Skeletal muscle tissue (tissue), 4 donors: ENCODE results near the gene BRK1. TPM values are rescaled to one million over a fixed set of nuclear protein-coding genes. Genes with fewer than 3 reads are reported as not detected.
"Not testable (repeated sequence)": the region's sequence is repeated elsewhere in the genome, so short reads cannot be mapped to it uniquely, and the experiment has no call there.

ENCODE experiments used
- H3K27ac ChIP-seq: one replicate; pipeline ENCODE4 v1.7.0; 2013; ENCODE audit warnings: mild to moderate bottlenecking, low read depth, low read length, inconsistent platforms
- H3K27me3 ChIP-seq, 3 donors: one replicate each; pipeline ENCODE4 v1.7.0; 2013; ENCODE audit warnings: low read length in 3 of 3; ENCODE audit not compliant: control insufficient read depth in 3 of 3, insufficient read depth in 3 of 3
- H3K36me3 ChIP-seq, 3 donors: one replicate each; pipeline ENCODE4 v1.7.0; 2013; ENCODE audit warnings: low read length in 3 of 3; ENCODE audit not compliant: control insufficient read depth in 3 of 3, insufficient read depth in 3 of 3
- H3K4me1 ChIP-seq, 3 donors: one replicate each; pipeline ENCODE4 v1.7.0; 2013; ENCODE audit warnings: low read length in 3 of 3, mild to moderate bottlenecking in 3 of 3; ENCODE audit not compliant: control insufficient read depth in 3 of 3, insufficient read depth in 3 of 3
- H3K4me3 ChIP-seq, 3 donors: one replicate each; pipeline ENCODE4 v1.7.0; 2013; ENCODE audit warnings: low read length in 3 of 3
- H3K9ac ChIP-seq, 3 donors: one replicate each; pipeline ENCODE4 v1.7.0; 2013; ENCODE audit warnings: low read length in 3 of 3, mild to moderate bottlenecking in 3 of 3, moderate library complexity in 2 of 3, low read depth in 1 of 3
- H3K9me3 ChIP-seq, 3 donors: one replicate each; pipeline ENCODE4 v1.7.0; 2013; ENCODE audit warnings: low read length in 3 of 3; ENCODE audit not compliant: control insufficient read depth in 3 of 3
- total RNA-seq: library from RNA; depleted of rRNA; stranded (reverse); fragments of >200 nt; gene quantifications from one replicate; pipeline ENCODE4 v1.2.3, GENCODE V29; 2014
- donor health status: Osteomylitis.

Gene BRK1
- total RNA-seq, 1 donor from 2014 or later: 85.6 TPM

DNA sequence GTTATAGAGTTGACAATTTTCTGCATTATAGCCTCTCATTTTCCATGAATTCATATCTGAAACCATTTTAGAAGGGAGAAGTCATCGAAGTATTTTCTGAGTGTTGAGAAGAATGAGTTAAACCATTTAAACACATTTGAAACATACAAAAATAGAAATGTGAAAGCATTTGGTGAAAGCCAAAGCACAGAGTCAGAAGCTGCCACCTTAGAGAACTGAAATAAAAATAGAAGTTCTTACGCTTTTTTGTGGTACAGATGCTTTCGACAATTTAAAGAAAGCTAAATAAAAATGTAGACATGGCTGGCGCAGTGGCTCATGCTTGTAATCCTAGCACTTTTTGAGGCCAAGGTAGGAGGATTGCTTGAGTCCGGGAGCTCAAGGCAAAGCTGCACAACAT lies 16.4 kb upstream of the BRK1 start:
- no peaks in the 10 kb centered on the region for H3K36me3 ChIP-seq
- no peaks in the 10 kb centered on the region for H3K9me3 ChIP-seq
- no peaks in the 10 kb centered on the region for H3K4me1 ChIP-seq
- no peak overlapping the region for H3K9ac ChIP-seq
- no peak overlapping the region for H3K27ac ChIP-seq
- H3K27me3 ChIP-seq: no peaks in the 10 kb centered on the region
- no peak overlapping the region for H3K4me3 ChIP-seq

DNA sequence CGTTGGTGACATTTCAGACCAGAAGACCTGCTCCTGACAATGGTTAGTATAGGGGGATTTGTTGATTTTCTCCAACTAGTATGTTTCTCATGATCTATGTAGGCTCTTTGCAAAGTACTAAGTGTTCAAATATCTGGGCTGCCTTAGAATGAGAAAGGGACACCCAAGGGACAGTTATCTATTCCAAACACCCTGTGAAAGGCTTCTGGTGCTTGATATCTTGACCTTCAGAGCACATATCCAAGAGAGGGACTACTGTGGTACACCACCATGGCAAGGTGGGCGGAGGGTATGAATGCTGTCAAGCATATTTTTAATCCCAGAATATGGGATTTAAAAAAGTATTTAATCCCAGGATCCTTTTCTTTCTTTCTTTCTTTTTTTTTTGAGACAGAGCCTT lies 8.6 kb upstream of the BRK1 start:
- Histone ChIP-seq H3K4me3 (no peak overlapping the region), H3K36me3 (no peaks in the 10 kb centered on the region), H3K27me3 (peaks cover 5 to 8% (median 7%) of the 10 kb centered on the region in 3 donors), H3K4me1 (no peaks in the 10 kb centered on the region), H3K9me3 (no peaks in the 10 kb centered on the region), H3K27ac (no peak overlapping the region), H3K9ac (no peak overlapping the region)

DNA sequence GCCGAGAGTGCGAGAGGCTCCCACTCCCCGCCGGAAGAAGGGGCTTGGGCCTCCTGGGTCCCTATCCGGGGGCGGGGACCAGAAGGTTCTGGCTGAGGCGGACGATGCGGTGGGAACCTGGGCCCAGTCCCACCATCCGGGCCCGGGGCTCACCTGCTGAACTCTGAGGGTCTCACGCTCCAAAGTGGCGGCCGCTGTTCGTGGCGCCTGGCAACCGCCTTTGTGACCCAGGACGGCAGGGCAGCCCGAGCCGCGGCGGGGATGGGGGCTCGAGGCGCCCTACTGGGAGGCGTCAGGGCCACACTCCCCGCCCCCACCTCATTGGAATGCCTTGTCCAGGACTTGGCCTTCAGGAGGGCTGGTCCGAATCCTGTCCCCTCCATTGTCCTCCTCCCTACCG lies 7.4 kb upstream of the BRK1 start, which contains the start of gene FANCD2OS:
Gene FANCD2OS (minus strand): TSS at position 165 of the 400 bp plus-strand sequence. CDS start 3,481 bp downstream, outside the sequence.
- Histone ChIP-seq H3K4me1 (no peaks in the 10 kb centered on the region), H3K4me3 (no peak within 1 kb of the TSS), H3K9ac (no peak within 1 kb of the TSS), H3K36me3 (no peaks in the 10 kb centered on the region), H3K9me3 (no peaks in the 10 kb centered on the region), H3K27me3 (peaks cover 5 to 8% (median 7%) of the 10 kb centered on the region in 3 donors), H3K27ac (no peak within 1 kb of the TSS)

DNA sequence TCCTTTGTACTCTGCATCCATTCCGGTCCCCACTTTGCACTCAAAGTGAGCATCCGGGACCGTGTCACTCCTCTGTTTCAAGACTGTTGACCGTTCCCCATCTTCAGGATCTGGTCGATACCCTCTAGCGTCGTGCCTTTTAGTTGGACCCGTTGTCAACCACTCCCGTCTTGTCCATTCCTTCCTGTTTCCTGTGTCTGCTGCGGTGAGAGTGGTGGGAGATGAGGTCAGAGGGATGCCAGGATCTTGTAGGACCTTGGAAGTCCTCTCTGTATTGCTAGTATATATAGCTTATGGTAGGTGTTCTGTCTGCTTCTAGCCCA lies 624 bp downstream of the BRK1 start:
- Histone ChIP-seq H3K27ac (peak overlapping the region; percentile 57), H3K27me3 (no peaks in the 10 kb centered on the region), H3K36me3 (peaks cover 3 to 5% (median 4%) of the 10 kb centered on the region in 3 donors), H3K9ac (peak overlapping the region; percentile 78 to 96 (median 79)), H3K4me1 (peaks cover 10 to 22% (median 13%) of the 10 kb centered on the region in 3 donors), H3K9me3 (no peaks in the 10 kb centered on the region), H3K4me3 (peak overlapping the region; percentile 88 to 100 (median 100))

DNA sequence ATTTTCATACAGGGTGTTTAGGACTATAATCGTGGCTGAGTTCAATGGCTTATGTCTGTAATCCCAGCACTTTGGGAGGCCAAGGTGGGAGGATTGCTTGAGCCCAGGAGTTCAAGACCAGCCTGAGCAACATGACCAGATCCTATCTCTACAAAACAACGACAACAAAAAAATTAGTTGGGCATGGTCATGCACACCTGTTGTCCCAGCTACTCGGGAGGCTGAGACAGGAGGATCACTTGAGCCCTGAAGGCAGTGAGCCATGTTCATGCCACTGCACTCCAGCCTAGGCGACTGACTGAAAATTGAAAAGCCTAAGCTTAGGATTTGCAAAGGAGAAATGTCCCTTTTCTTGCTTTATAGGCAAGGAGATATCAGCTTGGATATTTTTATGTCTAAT lies 1.5 kb downstream of the BRK1 start:
- peak overlapping the region in 1 of 3 donors; percentile 88 for H3K4me3 ChIP-seq
- H3K9ac ChIP-seq: peak overlapping the region in 1 of 3 donors; percentile 79
- no peaks in the 10 kb centered on the region for H3K9me3 ChIP-seq
- H3K4me1 ChIP-seq: peaks cover 10 to 22% (median 13%) of the 10 kb centered on the region in 3 donors
- peaks cover 3 to 7% (median 5%) of the 10 kb centered on the region in 3 donors for H3K36me3 ChIP-seq
- no peaks in the 10 kb centered on the region for H3K27me3 ChIP-seq
- no peak overlapping the region for H3K27ac ChIP-seq

DNA sequence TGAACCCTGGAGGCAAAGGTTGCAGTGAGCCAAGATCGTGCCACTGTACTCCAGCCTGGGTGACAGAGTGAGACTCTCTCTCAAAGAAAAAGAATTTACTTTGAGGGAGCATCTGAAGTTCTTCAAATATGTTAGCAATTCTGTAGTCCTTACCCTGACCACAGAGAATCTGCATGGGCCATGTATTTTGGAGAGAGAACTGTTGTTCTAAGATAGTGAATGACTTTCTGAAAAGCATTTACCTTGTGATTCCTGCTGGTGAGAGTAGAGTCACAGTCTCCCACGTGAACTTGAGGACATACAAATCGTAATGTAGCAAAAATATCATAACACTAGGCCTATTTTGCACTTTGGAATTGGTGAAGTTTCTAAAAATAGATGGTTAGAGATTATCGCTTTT lies 3.9 kb downstream of the BRK1 start:
- Histone ChIP-seq H3K4me1 (peaks cover 10 to 22% (median 13%) of the 10 kb centered on the region in 3 donors), H3K9me3 (no peaks in the 10 kb centered on the region), H3K27me3 (no peaks in the 10 kb centered on the region), H3K4me3 (no peak overlapping the region), H3K36me3 (peaks cover 3 to 12% (median 5%) of the 10 kb centered on the region in 3 donors), H3K9ac (no peak overlapping the region), H3K27ac (no peak overlapping the region)

DNA sequence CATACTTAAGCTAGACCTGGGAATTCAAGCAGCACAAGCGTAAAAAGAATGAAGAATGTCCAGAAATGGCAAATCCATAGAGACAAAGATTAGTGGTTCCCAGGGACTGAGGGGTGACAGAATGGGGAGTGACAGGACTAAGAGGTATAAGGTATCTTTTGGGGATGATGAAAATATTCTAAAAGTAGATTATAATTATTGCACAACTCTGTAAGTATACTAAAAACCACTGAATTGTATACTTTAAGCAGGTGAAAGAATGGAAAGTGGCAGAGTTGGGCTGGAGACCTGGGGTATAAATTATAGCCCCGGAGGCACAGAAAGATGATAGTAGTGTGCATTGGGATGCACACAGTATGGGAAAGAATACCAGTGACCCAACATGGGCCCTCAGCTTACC lies 5.6 kb downstream of the BRK1 start:
- Histone ChIP-seq H3K27me3 (no peaks in the 10 kb centered on the region), H3K9me3 (no peaks in the 10 kb centered on the region), H3K4me1 (peaks cover 10 to 14% (median 14%) of the 10 kb centered on the region in 3 donors), H3K4me3 (no peak overlapping the region), H3K27ac (no peak overlapping the region), H3K36me3 (peaks cover 8 to 23% (median 18%) of the 10 kb centered on the region in 3 donors), H3K9ac (no peak overlapping the region)

DNA sequence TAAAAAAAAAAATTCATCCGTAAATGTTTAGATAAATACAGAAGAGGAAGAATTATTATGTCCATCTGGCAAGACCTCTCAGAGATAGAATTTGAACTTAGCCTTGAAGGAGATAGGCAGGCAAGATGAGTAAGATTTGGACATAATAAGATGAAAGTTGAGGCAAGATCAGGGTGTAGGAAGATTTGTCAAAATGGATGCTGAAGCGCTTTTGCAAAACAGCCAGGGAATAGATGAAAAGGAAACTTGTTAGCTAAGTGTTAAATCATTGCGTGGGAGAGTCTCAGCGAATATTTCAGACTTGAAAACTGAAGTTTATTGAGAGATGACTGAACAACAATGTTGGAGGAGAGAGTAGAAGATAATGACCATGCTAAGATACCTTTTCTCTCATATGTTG lies 7.2 kb downstream of the BRK1 start:
- Histone ChIP-seq H3K9ac (no peak overlapping the region), H3K4me3 (no peak overlapping the region), H3K9me3 (no peaks in the 10 kb centered on the region), H3K27ac (no peak overlapping the region), H3K4me1 (peaks cover 0 to 3% (median 0%) of the 10 kb centered on the region in 3 donors), H3K36me3 (peaks cover 20 to 32% (median 32%) of the 10 kb centered on the region in 3 donors), H3K27me3 (no peaks in the 10 kb centered on the region)

DNA sequence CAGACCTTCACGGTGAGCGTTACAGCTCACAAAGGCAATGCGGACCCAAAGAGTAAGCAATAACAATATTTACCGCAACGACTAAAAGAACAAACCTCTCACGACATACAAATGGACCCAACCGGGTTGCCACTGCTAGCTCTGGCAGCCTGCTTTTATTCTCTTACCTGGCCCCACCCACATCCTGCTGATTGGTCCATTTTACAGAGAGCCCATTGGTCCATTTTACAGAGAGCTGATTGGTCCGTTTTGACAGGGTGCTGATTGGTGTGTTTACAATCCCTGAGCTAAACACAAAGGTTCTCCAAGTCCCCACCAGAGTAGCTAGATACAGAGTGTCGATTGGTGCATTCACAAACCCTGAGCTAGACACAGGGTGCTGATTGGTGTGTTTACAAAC lies 20.4 kb downstream of the BRK1 start:
- H3K27me3 ChIP-seq, H3K9ac ChIP-seq, H3K9me3 ChIP-seq, H3K4me1 ChIP-seq, H3K4me3 ChIP-seq, H3K27ac ChIP-seq, H3K36me3 ChIP-seq: not testable (repeated sequence)

DNA sequence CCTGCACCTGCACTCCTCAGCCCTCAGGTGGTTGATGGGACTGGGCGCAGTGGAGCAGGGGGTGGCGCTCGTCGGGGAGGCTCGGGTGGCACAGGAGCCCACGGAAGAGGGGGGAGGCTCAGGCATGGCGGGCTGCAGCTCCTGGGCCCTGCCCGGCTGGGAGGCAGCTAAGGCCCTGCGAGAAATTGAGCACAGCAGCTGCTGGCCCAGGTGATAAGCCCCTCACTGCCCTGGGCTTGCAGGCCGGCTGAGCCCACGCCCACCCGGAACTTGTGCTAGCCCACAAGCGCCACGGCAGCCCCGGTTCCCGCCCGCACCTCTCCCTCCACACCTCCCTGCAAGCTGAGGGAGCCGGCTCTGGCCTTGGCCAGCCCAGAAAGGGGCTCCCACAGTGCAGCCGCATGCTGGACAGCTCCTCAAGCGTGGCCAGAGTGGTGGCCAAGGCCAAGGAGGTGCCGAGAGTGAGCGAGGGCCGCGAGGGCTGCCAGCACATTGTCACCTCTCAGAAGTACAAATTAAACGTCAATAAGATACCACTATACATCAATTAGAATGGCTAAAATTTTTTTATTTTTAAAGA lies 21.0 kb downstream of the BRK1 start:
- H3K9ac ChIP-seq: no peak overlapping the region
- no peaks in the 10 kb centered on the region for H3K36me3 ChIP-seq
- no peaks in the 10 kb centered on the region for H3K9me3 ChIP-seq
- peaks cover 0 to 4% (median 0%) of the 10 kb centered on the region in 3 donors for H3K4me1 ChIP-seq
- H3K27ac ChIP-seq: no peak overlapping the region
- H3K4me3 ChIP-seq: no peak overlapping the region
- no peaks in the 10 kb centered on the region for H3K27me3 ChIP-seq
